ENCODE results near the gene CDKN2AIP.
"Not testable (repeated sequence)": the region's sequence is repeated elsewhere in the genome, so short reads cannot be mapped to it uniquely, and the experiment has no call there.

CDKN2AIP gene

GRCh38 chr4:183430317-183430993, 14.0 kb upstream of the CDKN2AIP start:
- Histone ChIP-seq H3K9ac (ENCODE audit: insufficient read length, low read depth) (no peak overlapping the region), H3K9me3 (ENCODE audit: insufficient read depth, low read length) (peaks cover 7% of the 10 kb centered on the region; the same call in 1 of the 2 replicates), H3K4me1 (ENCODE audit: insufficient read depth, insufficient read length) (no peaks in the 10 kb centered on the region), H3K27me3 (ENCODE audit: insufficient read depth, insufficient read length) (no peaks in the 10 kb centered on the region), H3K36me3 (ENCODE audit: insufficient read depth, insufficient read length, low read length) (no peaks in the 10 kb centered on the region), H3K4me3 (ENCODE audit: insufficient read length, low read depth) (no peak overlapping the region)
- DNase-seq (ENCODE audit: low read depth, low spot score), result peak; percentile 77
- TF ChIP-seq YY1 (IDR thresholded peaks at IDR 0.05; ENCODE audit: insufficient read depth, insufficient read length), result no peak
- TF ChIP-seq SUZ12 (IDR thresholded peaks at IDR 0.05; ENCODE audit: extremely low read depth, insufficient read depth, insufficient read length), result no peak
- TF ChIP-seq ZNF274 (IDR thresholded peaks at IDR 0.05; ENCODE audit: low read depth, low read length), result no peak

- no peak for TF ChIP-seq YY1 (IDR thresholded peaks at IDR 0.05; ENCODE audit: insufficient read depth, insufficient read length)
- TF ChIP-seq SUZ12 (IDR thresholded peaks at IDR 0.05; ENCODE audit: extremely low read depth, insufficient read depth, insufficient read length), result no peak
- no peak for TF ChIP-seq ZNF274 (IDR thresholded peaks at IDR 0.05; ENCODE audit: low read depth, low read length)
- no peak for DNase-seq (ENCODE audit: low read depth, low spot score)
- Histone ChIP-seq H3K4me3 (ENCODE audit: insufficient read length, low read depth) (no peak overlapping the region), H3K36me3 (ENCODE audit: insufficient read depth, insufficient read length, low read length) (no peaks in the 10 kb centered on the region), H3K27me3 (ENCODE audit: insufficient read depth, insufficient read length) (no peaks in the 10 kb centered on the region), H3K9me3 (ENCODE audit: insufficient read depth, low read length) (peaks cover 7% of the 10 kb centered on the region; the same call in 1 of the 2 replicates), H3K9ac (ENCODE audit: insufficient read length, low read depth) (no peak overlapping the region), H3K4me1 (ENCODE audit: insufficient read depth, insufficient read length) (no peaks in the 10 kb centered on the region)
Observed at GRCh38 chr4:183430994-183431347, 13.5 kb upstream of the CDKN2AIP start.

- Histone ChIP-seq H3K4me1 (ENCODE audit: insufficient read depth, insufficient read length) (no peaks in the 10 kb centered on the region), H3K9ac (ENCODE audit: insufficient read length, low read depth) (no peak overlapping the region), H3K9me3 (ENCODE audit: insufficient read depth, low read length) (peaks cover 7% of the 10 kb centered on the region; the same call in 1 of the 2 replicates), H3K36me3 (ENCODE audit: insufficient read depth, insufficient read length, low read length) (no peaks in the 10 kb centered on the region), H3K4me3 (ENCODE audit: insufficient read length, low read depth) (no peak overlapping the region), H3K27me3 (ENCODE audit: insufficient read depth, insufficient read length) (no peaks in the 10 kb centered on the region)
- DNase-seq (ENCODE audit: low read depth, low spot score), result no peak
- TF ChIP-seq ZNF274 (IDR thresholded peaks at IDR 0.05; ENCODE audit: low read depth, low read length) (no peak), SUZ12 (IDR thresholded peaks at IDR 0.05; ENCODE audit: extremely low read depth, insufficient read depth, insufficient read length) (no peak), YY1 (IDR thresholded peaks at IDR 0.05; ENCODE audit: insufficient read depth, insufficient read length) (no peak)
Observed at GRCh38 chr4:183431614-183432013, 12.8 kb upstream of the CDKN2AIP start.

- not testable (repeated sequence) for DNase-seq (ENCODE audit: low read depth, low spot score); H3K9ac ChIP-seq (ENCODE audit: insufficient read length, low read depth); H3K9me3 ChIP-seq (ENCODE audit: insufficient read depth, low read length); H3K27me3 ChIP-seq (ENCODE audit: insufficient read depth, insufficient read length); H3K36me3 ChIP-seq (ENCODE audit: insufficient read depth, insufficient read length, low read length); H3K4me1 ChIP-seq (ENCODE audit: insufficient read depth, insufficient read length); H3K4me3 ChIP-seq (ENCODE audit: insufficient read length, low read depth)
Observed at GRCh38 chr4:183433183-183433582, 11.3 kb upstream of the CDKN2AIP start.

- H3K9ac ChIP-seq (ENCODE audit: insufficient read length, low read depth), result no peak overlapping the region
- TF ChIP-seq ZNF274 (IDR thresholded peaks at IDR 0.05; ENCODE audit: low read depth, low read length) (no peak), YY1 (IDR thresholded peaks at IDR 0.05; ENCODE audit: insufficient read depth, insufficient read length) (no peak), SUZ12 (IDR thresholded peaks at IDR 0.05; ENCODE audit: extremely low read depth, insufficient read depth, insufficient read length) (no peak)
Observed at GRCh38 chr4:183434264-183434663, 10.2 kb upstream of the CDKN2AIP start.

GRCh38 chr4:183434666-183435190, 9.7 kb upstream of the CDKN2AIP start:
- no peak for TF ChIP-seq ZNF274 (IDR thresholded peaks at IDR 0.05; ENCODE audit: low read depth, low read length)
- TF ChIP-seq SUZ12 (IDR thresholded peaks at IDR 0.05; ENCODE audit: extremely low read depth, insufficient read depth, insufficient read length), result no peak
- no peak for TF ChIP-seq YY1 (IDR thresholded peaks at IDR 0.05; ENCODE audit: insufficient read depth, insufficient read length)
- H3K27me3 ChIP-seq (ENCODE audit: insufficient read depth, insufficient read length), result no peaks in the 10 kb centered on the region
- no peaks in the 10 kb centered on the region for H3K4me1 ChIP-seq (ENCODE audit: insufficient read depth, insufficient read length)
- DNase-seq (ENCODE audit: low read depth, low spot score), result no peak
- no peaks in the 10 kb centered on the region for H3K36me3 ChIP-seq (ENCODE audit: insufficient read depth, insufficient read length, low read length)
- H3K4me3 ChIP-seq (ENCODE audit: insufficient read length, low read depth), result no peak overlapping the region
- peaks cover 7% of the 10 kb centered on the region; the same call in 1 of the 2 replicates for H3K9me3 ChIP-seq (ENCODE audit: insufficient read depth, low read length)
- no peak overlapping the region for H3K9ac ChIP-seq (ENCODE audit: insufficient read length, low read depth)

More at GRCh38 chr4:183434264-183434663, 10.2 kb upstream of the CDKN2AIP start:
- Histone ChIP-seq H3K4me3 (ENCODE audit: insufficient read length, low read depth) (no peak overlapping the region), H3K27me3 (ENCODE audit: insufficient read depth, insufficient read length) (no peaks in the 10 kb centered on the region), H3K9me3 (ENCODE audit: insufficient read depth, low read length) (peaks cover 7% of the 10 kb centered on the region; the same call in 1 of the 2 replicates), H3K36me3 (ENCODE audit: insufficient read depth, insufficient read length, low read length) (no peaks in the 10 kb centered on the region), H3K4me1 (ENCODE audit: insufficient read depth, insufficient read length) (no peaks in the 10 kb centered on the region)
- no peak for DNase-seq (ENCODE audit: low read depth, low spot score)

GRCh38 chr4:183435803-183436202, 8.6 kb upstream of the CDKN2AIP start:
- Histone ChIP-seq H3K9ac (ENCODE audit: insufficient read length, low read depth) (no peak overlapping the region), H3K9me3 (ENCODE audit: insufficient read depth, low read length) (peaks cover 7% of the 10 kb centered on the region; the same call in 1 of the 2 replicates)
- TF ChIP-seq ZNF274 (IDR thresholded peaks at IDR 0.05; ENCODE audit: low read depth, low read length) (no peak), SUZ12 (IDR thresholded peaks at IDR 0.05; ENCODE audit: extremely low read depth, insufficient read depth, insufficient read length) (no peak), YY1 (IDR thresholded peaks at IDR 0.05; ENCODE audit: insufficient read depth, insufficient read length) (no peak)

More at GRCh38 chr4:183435803-183436202, 8.6 kb upstream of the CDKN2AIP start:
- no peaks in the 10 kb centered on the region for H3K4me1 ChIP-seq (ENCODE audit: insufficient read depth, insufficient read length)
- no peak overlapping the region for H3K4me3 ChIP-seq (ENCODE audit: insufficient read length, low read depth)
- no peak for DNase-seq (ENCODE audit: low read depth, low spot score)
- no peaks in the 10 kb centered on the region for H3K27me3 ChIP-seq (ENCODE audit: insufficient read depth, insufficient read length)
- H3K36me3 ChIP-seq (ENCODE audit: insufficient read depth, insufficient read length, low read length), result no peaks in the 10 kb centered on the region

Measured in NT2/D1 (cell line).